ENCODE results near the gene MUC5B. TPM values are rescaled to one million over a fixed set of nuclear protein-coding genes. Genes with fewer than 3 reads are reported as not detected.

MUC5B gene
- total RNA-seq, 1 experiment from 2014 or later: not detected

GRCh38 chr11:1276041-1276790, 53.4 kb downstream of the MUC5B start:
- ChIA-PET POLR2A (ENCODE audit: low non-redundant PET) (no interaction called here), CTCF (no interaction called here)
- H3K36me3 ChIP-seq (ENCODE audit: insufficient read depth, low read length, poor library complexity, severe bottlenecking): peaks cover 3% of the 10 kb centered on the region
- no peaks in the 10 kb centered on the region for H3K27me3 ChIP-seq (replicated peaks; ENCODE audit: insufficient read depth, low read depth, low read length, poor library complexity)
- intact Hi-C loops (cut with micrococcal nuclease; ENCODE audit: unreplicated experiment): no loop called here
- H3K4me3 ChIP-seq (ENCODE audit: low read depth, low read length, poor library complexity, severe bottlenecking): no peak overlapping the region
- DNase-seq (ENCODE audit: low spot score): no peak
- no peak overlapping the region for H3K27ac ChIP-seq (ENCODE audit: low read depth, low read length, poor library complexity, severe bottlenecking)
- BruUV-seq (replicated peaks): no TSS peak
- TF ChIP-seq EZH2 (IDR thresholded peaks at IDR 0.05; ENCODE audit: borderline replicate concordance, low read depth, low read length, poor library complexity, severe bottlenecking): no peak
- no peak for TF ChIP-seq CTCF (conservative IDR thresholded peaks at IDR 0.05; ENCODE audit: low read depth, low read length)
- peaks cover 8% of the 10 kb centered on the region for H3K4me1 ChIP-seq (ENCODE audit: insufficient read depth, low read length, poor library complexity, severe bottlenecking)
- H3K9me3 ChIP-seq (ENCODE audit: low read depth, low read length, poor library complexity, severe bottlenecking): no peaks in the 10 kb centered on the region

- peaks cover 3% of the 10 kb centered on the region for H3K36me3 ChIP-seq (ENCODE audit: insufficient read depth, low read length, poor library complexity, severe bottlenecking)
- H3K27ac ChIP-seq (ENCODE audit: low read depth, low read length, poor library complexity, severe bottlenecking): no peak overlapping the region
- H3K9me3 ChIP-seq (ENCODE audit: low read depth, low read length, poor library complexity, severe bottlenecking): no peaks in the 10 kb centered on the region
- DNase-seq (ENCODE audit: low spot score): no peak
- H3K27me3 ChIP-seq (replicated peaks; ENCODE audit: insufficient read depth, low read depth, low read length, poor library complexity): no peaks in the 10 kb centered on the region
- POLR2A ChIA-PET (ENCODE audit: low non-redundant PET): no interaction called here
- no TSS peak for BruUV-seq (replicated peaks)
- no peak for TF ChIP-seq CTCF (conservative IDR thresholded peaks at IDR 0.05; ENCODE audit: low read depth, low read length)
- TF ChIP-seq EZH2 (IDR thresholded peaks at IDR 0.05; ENCODE audit: borderline replicate concordance, low read depth, low read length, poor library complexity, severe bottlenecking): no peak
- peaks cover under 1% of the 10 kb centered on the region for H3K4me1 ChIP-seq (ENCODE audit: insufficient read depth, low read length, poor library complexity, severe bottlenecking)
- CTCF ChIA-PET: no interaction called here
- no peak overlapping the region for H3K4me3 ChIP-seq (ENCODE audit: low read depth, low read length, poor library complexity, severe bottlenecking)
- intact Hi-C loops (cut with micrococcal nuclease; ENCODE audit: unreplicated experiment): no loop called here
These were observed 54.2 kb downstream of the MUC5B start for GRCh38 chr11:1276866-1277615.

- ChIA-PET CTCF (no interaction called here), POLR2A (ENCODE audit: low non-redundant PET) (no interaction called here)
- peaks cover 3% of the 10 kb centered on the region for H3K36me3 ChIP-seq (ENCODE audit: insufficient read depth, low read length, poor library complexity, severe bottlenecking)
- no peak overlapping the region for H3K4me3 ChIP-seq (ENCODE audit: low read depth, low read length, poor library complexity, severe bottlenecking)
- no peaks in the 10 kb centered on the region for H3K9me3 ChIP-seq (ENCODE audit: low read depth, low read length, poor library complexity, severe bottlenecking)
- BruUV-seq (replicated peaks): no TSS peak
- intact Hi-C loops (cut with micrococcal nuclease; ENCODE audit: unreplicated experiment): no loop called here
- H3K27ac ChIP-seq (ENCODE audit: low read depth, low read length, poor library complexity, severe bottlenecking): no peak overlapping the region
- no peaks in the 10 kb centered on the region for H3K4me1 ChIP-seq (ENCODE audit: insufficient read depth, low read length, poor library complexity, severe bottlenecking)
- DNase-seq (ENCODE audit: low spot score): no peak
- TF ChIP-seq EZH2 (IDR thresholded peaks at IDR 0.05; ENCODE audit: borderline replicate concordance, low read depth, low read length, poor library complexity, severe bottlenecking): no peak
- TF ChIP-seq CTCF (conservative IDR thresholded peaks at IDR 0.05; ENCODE audit: low read depth, low read length): no peak
- no peaks in the 10 kb centered on the region for H3K27me3 ChIP-seq (replicated peaks; ENCODE audit: insufficient read depth, low read depth, low read length, poor library complexity)
These were observed 55.2 kb downstream of the MUC5B start for GRCh38 chr11:1277936-1278512.
